GM19239 (cell line): Measurements from ENCODE around the gene SPATC1L.
"Not testable (repeated sequence)": the region's sequence is repeated elsewhere in the genome, so short reads cannot be mapped to it uniquely, and the experiment has no call there.

Experiments
- DNase-seq: peaks from one replicate; pipeline ENCODE4 v3.0.0; 2011; ENCODE audit warnings: low spot score; ENCODE audit not compliant: insufficient read length
- FAIRE-seq: peaks from 2 replicates; lab custom pipeline; 2011; peaks lifted over from hg19 to GRCh38; lab: Jason Lieb, UNC

The SPATC1L gene

DNA sequence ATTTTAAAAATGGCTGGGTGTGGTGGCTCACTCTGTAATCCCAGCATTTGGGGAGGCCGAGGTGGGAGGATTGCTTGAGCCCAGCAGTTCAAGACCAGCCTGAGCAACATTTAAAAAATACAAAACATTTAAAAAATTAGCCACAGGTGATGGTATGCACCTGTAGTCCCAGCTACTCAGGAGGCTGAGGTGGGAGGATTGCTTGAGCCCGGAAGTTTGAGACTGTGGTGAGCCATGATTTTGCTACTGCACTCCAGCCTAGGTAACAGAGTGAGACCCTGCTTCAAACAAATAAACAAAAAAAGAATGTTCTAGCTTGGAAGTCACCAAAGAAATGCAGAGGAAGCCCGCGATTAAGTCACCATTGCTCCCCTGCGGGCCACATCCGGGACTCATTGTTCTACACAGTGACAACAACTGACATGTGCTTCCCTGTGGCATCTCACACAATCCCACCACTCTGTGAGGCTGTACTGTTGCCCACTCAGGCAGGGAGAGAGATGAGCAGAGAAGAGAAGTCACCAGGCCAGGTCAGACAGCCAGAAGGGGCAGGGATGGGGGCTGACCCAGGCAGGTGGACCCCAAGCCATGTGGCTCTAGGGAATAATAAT lies 18.4 kb upstream of the SPATC1L start:
- no peak for FAIRE-seq
- no peak for DNase-seq

DNA sequence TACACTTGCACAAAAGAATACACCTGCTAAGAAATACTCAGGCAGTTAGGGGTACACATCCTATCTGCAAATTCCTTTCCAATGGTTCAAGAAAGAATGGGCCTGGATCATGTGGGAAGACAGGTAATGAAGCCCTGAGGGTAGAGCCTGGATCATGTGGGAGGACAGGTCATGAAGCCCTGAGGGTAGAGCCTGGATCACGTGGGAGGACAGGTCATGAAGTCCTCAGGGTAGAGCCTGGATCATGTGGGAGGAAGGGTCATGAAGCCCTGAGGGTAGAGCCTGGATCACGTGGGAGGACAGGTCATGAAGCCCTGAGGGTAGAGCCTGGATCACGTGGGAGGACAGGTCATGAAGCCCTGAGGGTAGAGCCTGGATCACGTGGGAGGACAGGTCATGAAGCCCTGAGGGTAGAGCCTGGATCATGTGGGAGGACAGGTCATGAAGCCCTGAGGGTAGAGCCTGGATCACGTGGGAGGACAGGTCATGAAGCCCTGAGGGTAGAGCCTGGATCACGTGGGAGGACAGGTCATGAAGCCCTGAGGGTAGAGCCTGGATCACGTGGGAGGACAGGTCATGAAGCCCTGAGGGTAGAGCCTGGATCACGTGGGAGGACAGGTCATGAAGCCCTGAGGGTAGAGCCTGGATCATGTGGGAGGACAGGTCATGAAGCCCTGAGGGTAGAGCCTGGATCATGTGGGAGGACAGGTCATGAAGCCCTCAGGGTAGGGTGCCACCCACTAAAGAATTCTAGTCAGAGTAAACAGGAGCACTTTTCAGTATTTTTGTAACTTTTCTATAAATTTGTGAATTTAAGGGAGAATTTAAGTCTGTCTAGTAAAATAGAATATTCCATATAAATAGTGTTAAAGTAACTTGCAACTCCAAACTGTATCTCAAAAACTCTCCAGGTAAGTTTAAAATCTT lies 16.9 kb upstream of the SPATC1L start:
- DNase-seq, FAIRE-seq: not testable (repeated sequence)

DNA sequence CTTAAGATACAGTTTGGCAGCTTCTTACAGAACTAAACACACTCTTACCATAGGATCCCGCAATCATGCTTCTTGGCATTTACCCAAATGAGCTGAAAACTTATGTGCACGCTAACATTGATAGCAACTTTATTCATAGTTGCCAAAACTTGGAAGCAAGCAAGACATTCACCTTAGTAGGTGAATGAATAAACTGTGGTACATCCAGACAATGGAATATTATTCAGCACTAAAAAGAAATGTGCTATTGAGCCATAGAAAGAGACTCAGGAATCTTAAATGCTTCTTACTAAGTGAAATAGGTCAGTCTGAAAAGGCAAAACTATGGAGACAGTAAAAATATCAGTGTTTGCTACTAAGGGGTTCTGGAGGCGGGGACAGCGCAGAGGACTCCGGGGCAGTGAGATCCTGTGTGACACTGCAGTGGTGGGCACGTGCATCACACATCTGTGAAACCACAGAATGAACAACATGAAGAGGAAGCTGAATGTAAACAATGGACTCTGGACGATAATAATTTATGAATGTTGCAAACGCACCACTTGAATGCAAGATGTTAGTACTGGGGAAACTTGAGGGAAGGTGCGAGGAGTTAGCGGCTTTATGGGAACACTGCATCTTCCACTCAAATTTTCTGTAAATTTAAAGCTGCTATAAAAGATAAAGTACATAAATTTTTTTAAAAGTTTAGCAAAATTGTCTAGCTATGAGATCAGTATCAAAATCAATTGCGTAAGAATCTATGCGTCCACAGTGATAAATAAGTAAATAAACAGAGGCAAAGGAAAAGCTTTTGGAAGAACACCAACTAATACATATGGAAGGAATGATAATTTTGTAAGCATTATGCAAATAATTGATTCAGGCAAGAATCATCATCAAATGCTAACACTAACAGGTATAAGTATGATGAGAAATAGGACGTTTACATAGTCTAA lies 15.4 kb upstream of the SPATC1L start:
- DNase-seq (no peak), FAIRE-seq (no peak)

DNA sequence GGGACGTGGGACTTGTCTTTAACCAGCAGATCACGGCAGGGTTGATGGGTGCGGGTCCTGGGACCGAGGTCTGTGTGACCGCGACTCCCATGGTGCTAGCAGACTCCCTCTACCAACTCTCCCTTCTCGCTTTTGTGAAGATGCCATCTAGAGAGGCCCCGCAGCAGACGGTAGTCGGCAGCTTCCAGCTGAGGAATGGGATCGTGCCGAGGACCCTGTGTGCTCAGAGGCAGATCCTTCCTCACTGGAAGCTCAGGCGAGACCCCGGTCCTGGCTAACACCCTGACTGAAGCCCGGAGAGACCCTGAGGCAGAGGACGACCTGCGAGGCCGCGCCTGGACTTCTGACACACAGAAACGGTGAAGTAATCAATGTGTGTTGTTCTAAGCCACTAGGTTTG lies 12.5 kb upstream of the SPATC1L start:
- DNase-seq (no peak), FAIRE-seq (no peak)

- DNase-seq (no peak), FAIRE-seq (no peak)
Measured at GRCh38 chr21:46195595-46196195, 11.4 kb upstream of the SPATC1L start.

DNA sequence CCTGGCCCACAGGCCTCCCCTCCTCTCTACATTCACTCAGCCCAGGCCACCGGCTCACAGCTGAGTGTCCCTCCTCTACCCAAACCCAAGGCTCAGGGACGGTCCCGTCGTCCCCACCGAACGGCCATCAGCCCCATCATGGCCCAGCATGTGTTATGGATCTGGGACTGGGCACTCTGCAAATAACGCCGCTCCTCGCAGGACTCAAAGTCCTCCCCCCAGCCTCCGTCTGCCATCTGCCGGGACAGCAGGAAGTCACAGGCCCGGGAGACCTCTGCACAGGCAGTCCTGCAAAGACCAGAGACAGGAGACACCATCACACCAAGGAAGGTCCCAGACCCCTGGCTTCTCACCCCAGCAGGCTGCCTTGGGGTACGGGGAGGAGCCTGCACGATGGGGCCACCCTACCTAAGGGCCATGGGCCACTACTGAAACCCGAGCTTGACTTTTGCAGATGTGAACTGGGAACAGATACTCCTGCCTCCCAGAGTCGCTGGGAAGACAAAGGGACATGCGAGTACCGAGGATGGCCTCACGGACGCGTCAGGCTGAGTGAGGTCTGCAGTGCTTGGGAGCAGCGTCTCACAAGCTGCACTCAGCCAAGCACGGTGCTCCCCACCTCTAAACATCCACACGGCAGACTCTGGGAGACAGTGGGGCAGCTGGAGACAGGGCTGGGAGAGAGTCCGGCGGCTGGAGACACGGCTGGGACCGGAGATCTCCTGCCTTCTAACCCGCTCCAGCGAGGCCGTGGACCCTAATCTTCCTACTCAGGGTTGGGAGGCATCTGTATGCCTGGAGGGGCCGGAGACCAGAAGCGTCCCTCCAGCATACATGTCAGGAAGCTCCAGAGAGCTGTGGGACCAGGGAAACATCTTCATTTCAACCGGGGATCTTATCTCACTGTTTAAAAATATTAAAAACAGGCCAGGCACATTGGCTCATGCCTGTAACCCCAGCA lies 10.4 kb upstream of the SPATC1L start:
- no peak for DNase-seq
- FAIRE-seq, result no peak

DNA sequence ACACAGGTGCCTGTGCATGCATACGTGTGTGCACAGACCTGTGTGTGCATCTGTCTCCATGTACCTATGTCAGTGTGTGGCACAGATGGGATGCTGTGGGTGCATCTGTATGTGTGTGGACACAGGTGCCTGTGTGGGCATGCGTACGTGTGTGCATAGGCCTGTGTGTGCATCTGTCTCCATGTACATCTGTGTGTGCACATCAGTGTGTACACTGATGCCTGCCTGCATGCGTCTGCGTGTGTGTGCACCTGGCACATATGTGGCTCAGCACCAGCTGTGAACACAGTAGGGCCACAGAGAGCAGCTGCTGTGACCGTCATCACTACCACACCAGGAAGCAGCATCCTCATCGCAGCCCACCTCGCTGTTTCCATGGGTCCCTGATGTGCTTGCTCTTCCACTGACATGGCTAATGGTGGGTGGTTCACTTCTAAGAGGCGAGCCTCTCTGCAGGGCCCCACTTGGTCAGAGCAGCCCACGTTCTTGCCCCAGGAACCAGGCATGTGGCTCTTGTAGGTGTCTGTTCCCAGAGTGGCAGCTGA lies 9.6 kb upstream of the SPATC1L start:
- DNase-seq (no peak), FAIRE-seq (no peak)

- FAIRE-seq (no peak), DNase-seq (no peak)
Measured at GRCh38 chr21:46191686-46192575, 7.7 kb upstream of the SPATC1L start.

- DNase-seq (no peak), FAIRE-seq (no peak)
Measured at GRCh38 chr21:46191257-46191685, 7.0 kb upstream of the SPATC1L start.

- FAIRE-seq (no peak), DNase-seq (no peak)
Measured at GRCh38 chr21:46190491-46191131, 6.4 kb upstream of the SPATC1L start.

DNA sequence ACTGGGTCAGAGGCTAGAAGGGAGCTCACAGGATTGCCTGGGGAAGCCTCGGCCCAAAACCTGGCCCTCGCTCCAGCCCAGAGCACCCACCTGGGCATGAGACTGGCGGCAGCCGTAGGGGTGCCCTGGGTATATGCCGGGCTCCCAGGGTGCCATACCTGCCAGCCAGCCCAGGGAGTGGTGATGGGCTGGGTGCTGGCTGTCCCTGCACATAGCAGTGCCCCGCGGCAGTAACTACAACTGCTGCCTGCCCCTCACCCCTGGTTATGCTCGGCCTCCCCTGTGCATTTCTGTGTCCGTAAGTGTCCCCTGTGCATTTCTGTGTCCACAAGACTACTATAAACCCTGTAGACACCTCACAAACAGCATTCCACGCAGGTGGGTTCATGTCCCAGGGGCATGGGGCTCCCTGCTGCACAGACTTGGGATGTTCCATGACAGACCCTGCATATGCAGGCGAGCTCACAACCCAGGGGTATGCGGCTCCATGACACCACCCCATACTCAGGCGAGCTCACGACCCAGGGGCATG lies 5.8 kb upstream of the SPATC1L start:
- FAIRE-seq (no peak), DNase-seq (no peak)

GRCh38 chr21:46189213-46189958 lies 5.1 kb upstream of the SPATC1L start:
- FAIRE-seq (no peak), DNase-seq (no peak)

GRCh38 chr21:46188226-46189212 lies 4.3 kb upstream of the SPATC1L start:
- FAIRE-seq (no peak), DNase-seq (no peak)

- DNase-seq, result no peak
- no peak for FAIRE-seq
Measured at GRCh38 chr21:46187814-46188213, 3.6 kb upstream of the SPATC1L start.

DNA sequence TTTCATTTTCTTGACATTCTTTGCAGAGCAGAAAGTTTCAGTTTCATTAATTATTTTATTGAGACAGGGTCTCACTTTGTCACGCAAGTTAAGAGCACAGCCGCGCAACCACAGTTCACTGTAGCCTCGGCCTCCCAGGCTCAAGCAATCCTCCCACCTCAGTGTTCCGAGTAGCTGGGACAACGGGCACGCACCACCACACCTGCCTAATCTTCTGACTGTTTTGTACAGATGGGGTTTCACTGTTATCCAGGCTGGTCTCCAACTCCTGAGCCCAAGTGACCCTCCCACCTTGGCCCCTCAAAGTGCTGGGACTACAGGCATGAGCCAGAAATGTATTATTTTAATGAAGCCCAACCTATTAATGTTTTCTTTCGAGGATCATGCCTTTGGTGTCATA lies 3.0 kb upstream of the SPATC1L start:
- FAIRE-seq (no peak), DNase-seq (no peak)
